ENCODE results near the gene PRKAG1. TPM values are rescaled to one million over a fixed set of nuclear protein-coding genes. Genes with fewer than 3 reads are reported as not detected.

The PRKAG1 gene
- total RNA-seq, 2 donors from 2014 or later, result 27.6 to 38.1 TPM

- TF ChIP-seq, protein P1, sequence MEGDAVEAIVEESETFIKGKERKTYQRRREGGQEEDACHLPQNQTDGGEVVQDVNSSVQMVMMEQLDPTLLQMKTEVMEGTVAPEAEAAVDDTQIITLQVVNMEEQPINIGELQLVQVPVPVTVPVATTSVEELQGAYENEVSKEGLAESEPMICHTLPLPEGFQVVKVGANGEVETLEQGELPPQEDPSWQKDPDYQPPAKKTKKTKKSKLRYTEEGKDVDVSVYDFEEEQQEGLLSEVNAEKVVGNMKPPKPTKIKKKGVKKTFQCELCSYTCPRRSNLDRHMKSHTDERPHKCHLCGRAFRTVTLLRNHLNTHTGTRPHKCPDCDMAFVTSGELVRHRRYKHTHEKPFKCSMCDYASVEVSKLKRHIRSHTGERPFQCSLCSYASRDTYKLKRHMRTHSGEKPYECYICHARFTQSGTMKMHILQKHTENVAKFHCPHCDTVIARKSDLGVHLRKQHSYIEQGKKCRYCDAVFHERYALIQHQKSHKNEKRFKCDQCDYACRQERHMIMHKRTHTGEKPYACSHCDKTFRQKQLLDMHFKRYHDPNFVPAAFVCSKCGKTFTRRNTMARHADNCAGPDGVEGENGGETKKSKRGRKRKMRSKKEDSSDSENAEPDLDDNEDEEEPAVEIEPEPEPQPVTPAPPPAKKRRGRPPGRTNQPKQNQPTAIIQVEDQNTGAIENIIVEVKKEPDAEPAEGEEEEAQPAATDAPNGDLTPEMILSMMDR (conservative IDR thresholded peaks at IDR 0.05), result no peak
- Mint-ChIP-seq H3K4me3 (no peak overlapping the region), H3K27me3 (ENCODE audit: insufficient read depth) (no peaks in the 10 kb centered on the region), H3K27ac (no peak overlapping the region), H3K9me3 (no peaks in the 10 kb centered on the region), H3K4me1 (no peaks in the 10 kb centered on the region), H3K36me3 (ENCODE audit: low read depth) (peaks cover 81% of the 10 kb centered on the region)
- H3K27me3 ChIP-seq (ENCODE audit: control insufficient read depth, insufficient read depth, low read length, poor library complexity, severe bottlenecking), result no peaks in the 10 kb centered on the region
- no peak overlapping the region for H3K9ac ChIP-seq (ENCODE audit: extremely low read depth, low read length, poor library complexity, severe bottlenecking)
- no peaks in the 10 kb centered on the region for H3K4me1 ChIP-seq (ENCODE audit: control insufficient read depth, insufficient read depth, low read length)
- H3K27ac ChIP-seq (ENCODE audit: low read depth, low read length), result no peak overlapping the region
- no peak for DNase-seq
- WGBS, 2 experiments (ENCODE audit: insufficient coverage in 1 of 2, insufficient read length in 1 of 2), result 95 to 97% methylated on average over 15 to 19 of the region's 19 CpGs
- H3K4me3 ChIP-seq (ENCODE audit: low read length), result no peak overlapping the region
- H3K9me3 ChIP-seq (ENCODE audit: control insufficient read depth, low read length), result no peaks in the 10 kb centered on the region
- peaks cover 85% of the 10 kb centered on the region for H3K36me3 ChIP-seq (ENCODE audit: control insufficient read depth, insufficient read depth, low read length)
Observed at GRCh38 chr12:49030714-49031572, 12.4 kb upstream of the PRKAG1 start.

DNA sequence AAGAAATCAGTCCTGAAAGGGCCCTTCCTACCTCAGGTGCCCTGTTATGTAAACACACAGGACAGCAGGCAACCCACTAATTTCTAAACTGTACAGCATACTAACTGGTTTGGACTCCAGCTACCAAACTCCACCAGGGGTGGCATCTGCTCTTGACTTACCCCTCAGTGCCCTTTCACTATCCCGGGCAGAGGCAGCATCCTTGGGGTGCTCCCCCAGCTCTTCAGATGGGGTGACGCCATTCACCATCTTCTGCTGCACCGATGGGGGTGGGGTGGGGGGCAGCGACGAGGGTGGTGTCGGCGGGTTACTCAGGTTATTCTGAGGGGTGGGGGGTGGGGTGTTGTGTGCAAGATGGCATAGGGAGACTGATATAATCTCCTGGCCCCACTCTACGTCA lies 11.5 kb upstream of the PRKAG1 start:
- no peaks in the 10 kb centered on the region for H3K27me3 Mint-ChIP-seq (ENCODE audit: insufficient read depth)
- TF ChIP-seq, protein P1 (conservative IDR thresholded peaks at IDR 0.05), result no peak
- H3K36me3 ChIP-seq (ENCODE audit: control insufficient read depth, insufficient read depth, low read length), result peaks cover 86% of the 10 kb centered on the region
- no peaks in the 10 kb centered on the region for H3K4me1 Mint-ChIP-seq
- H3K4me1 ChIP-seq (ENCODE audit: control insufficient read depth, insufficient read depth, low read length), result no peaks in the 10 kb centered on the region
- no peak overlapping the region for H3K27ac ChIP-seq (ENCODE audit: low read depth, low read length)
- DNase-seq, result no peak
- H3K9ac ChIP-seq (ENCODE audit: extremely low read depth, low read length, poor library complexity, severe bottlenecking), result no peak overlapping the region
- no peaks in the 10 kb centered on the region for H3K9me3 ChIP-seq (ENCODE audit: control insufficient read depth, low read length)
- H3K4me3 Mint-ChIP-seq, result no peak overlapping the region
- H3K36me3 Mint-ChIP-seq (ENCODE audit: low read depth), result peaks cover 81% of the 10 kb centered on the region
- no peak overlapping the region for H3K4me3 ChIP-seq (ENCODE audit: low read length)
- no peaks in the 10 kb centered on the region for H3K27me3 ChIP-seq (ENCODE audit: control insufficient read depth, insufficient read depth, low read length, poor library complexity, severe bottlenecking)
- WGBS, 2 experiments (ENCODE audit: insufficient coverage in 1 of 2, insufficient read length in 1 of 2), result 80 to 94% methylated on average over 1 to 7 of the region's 8 CpGs
- H3K27ac Mint-ChIP-seq, result no peak overlapping the region
- no peaks in the 10 kb centered on the region for H3K9me3 Mint-ChIP-seq

- no peak for DNase-seq
- Histone ChIP-seq H3K9ac (ENCODE audit: extremely low read depth, low read length, poor library complexity, severe bottlenecking) (no peak overlapping the region), H3K9me3 (ENCODE audit: control insufficient read depth, low read length) (no peaks in the 10 kb centered on the region), H3K27ac (ENCODE audit: low read depth, low read length) (no peak overlapping the region), H3K4me3 (ENCODE audit: low read length) (no peak overlapping the region), H3K4me1 (ENCODE audit: control insufficient read depth, insufficient read depth, low read length) (no peaks in the 10 kb centered on the region), H3K36me3 (ENCODE audit: control insufficient read depth, insufficient read depth, low read length) (peaks cover 85% of the 10 kb centered on the region), H3K27me3 (ENCODE audit: control insufficient read depth, insufficient read depth, low read length, poor library complexity, severe bottlenecking) (no peaks in the 10 kb centered on the region)
- WGBS, 2 experiments (ENCODE audit: insufficient coverage in 1 of 2, insufficient read length in 1 of 2), result 94 to 96% methylated on average over 8 to 10 of the region's 10 CpGs
- Mint-ChIP-seq H3K4me3 (no peak overlapping the region), H3K36me3 (ENCODE audit: low read depth) (peaks cover 75% of the 10 kb centered on the region), H3K27ac (no peak overlapping the region), H3K9me3 (no peaks in the 10 kb centered on the region), H3K27me3 (ENCODE audit: insufficient read depth) (no peaks in the 10 kb centered on the region), H3K4me1 (no peaks in the 10 kb centered on the region)
- TF ChIP-seq, protein P1 (conservative IDR thresholded peaks at IDR 0.05), result no peak
Observed at GRCh38 chr12:49028666-49029275, 10.2 kb upstream of the PRKAG1 start.
